Upper lobe of right lung (tissue), 1 donor: Measurements from ENCODE around the gene PDE1C. TPM values are rescaled to one million over a fixed set of nuclear protein-coding genes. Genes with fewer than 3 reads are reported as not detected.
A peak's percentile ranks its signal among the peaks of the same experiment; 100 is the strongest.

ENCODE experiments used
- ATAC-seq: fragments of 200-7000 bp; cut with Tn5 transposase; one replicate; pipeline ENCODE4 v1.9.1; 2020; ENCODE audit warnings: mild to moderate bottlenecking, moderate library complexity
- DNase-seq: peaks from one replicate; pipeline ENCODE4 v3.0.0-alpha.2; 2020
- H3K27ac ChIP-seq: fragments of 200-600 bp; one replicate; pipeline ENCODE4 v1.8.0; 2022
- H3K27me3 ChIP-seq: fragments of 200-600 bp; one replicate; pipeline ENCODE4 v1.8.0; 2022; ENCODE audit warnings: mild to moderate bottlenecking
- H3K36me3 ChIP-seq: fragments of 200-600 bp; one replicate; pipeline ENCODE4 v1.8.0; 2022
- H3K4me1 ChIP-seq: fragments of 200-600 bp; one replicate; pipeline ENCODE4 v1.8.0; 2022
- H3K4me3 ChIP-seq: fragments of 200-600 bp; one replicate; pipeline ENCODE4 v1.8.0; 2022; ENCODE audit warnings: mild to moderate bottlenecking
- H3K9me3 ChIP-seq: fragments of 200-600 bp; one replicate; pipeline ENCODE4 v1.8.0; 2022
- intact Hi-C: fragments of 100-400 bp; cut with DNase I; formaldehyde crosslinking; loops from one replicate; pipeline ENCODE4 v1.11.0; 2022
- total RNA-seq: library from RNA; stranded (reverse); fragmentation: NEBNext Ultra II Directional; extraction: Animal tissue kit (Norgen Biotek cat#: 25700); gene quantifications from one replicate; pipeline ENCODE4 v1.2.1, GENCODE V29; 2021
- TF ChIP-seq, protein P1 (sequence below): fragments of 200-600 bp; IDR thresholded peaks from one replicate; pipeline ENCODE4 v1.8.0; 2022; ENCODE audit warnings: antibody characterized with exemption
- donor health status: DM: no; HTN: yes; CAD: no; lungs with severe emphysema.

PDE1C gene
- total RNA-seq, 1 donor from 2014 or later, result 13.0 TPM

DNA sequence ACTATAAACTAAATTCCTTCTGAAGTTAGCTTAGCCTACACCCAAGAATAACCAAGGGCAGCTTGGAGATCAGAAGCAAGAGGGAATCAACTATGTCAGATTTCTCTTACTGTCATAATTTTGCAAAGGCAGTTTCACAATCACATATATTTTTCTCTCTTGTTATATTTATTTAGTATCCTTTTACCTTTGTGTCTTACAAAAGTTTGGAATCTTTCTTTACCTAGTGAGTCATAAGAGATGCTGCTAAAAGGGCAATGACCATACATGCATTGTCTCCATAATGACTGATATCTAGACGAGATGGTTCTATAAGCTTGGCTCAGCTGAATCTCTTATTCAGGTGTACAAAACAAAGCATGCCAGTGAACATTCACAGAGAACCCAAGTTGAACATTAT, 322.1 kb downstream of the PDE1C start:
- TF ChIP-seq, protein P1, sequence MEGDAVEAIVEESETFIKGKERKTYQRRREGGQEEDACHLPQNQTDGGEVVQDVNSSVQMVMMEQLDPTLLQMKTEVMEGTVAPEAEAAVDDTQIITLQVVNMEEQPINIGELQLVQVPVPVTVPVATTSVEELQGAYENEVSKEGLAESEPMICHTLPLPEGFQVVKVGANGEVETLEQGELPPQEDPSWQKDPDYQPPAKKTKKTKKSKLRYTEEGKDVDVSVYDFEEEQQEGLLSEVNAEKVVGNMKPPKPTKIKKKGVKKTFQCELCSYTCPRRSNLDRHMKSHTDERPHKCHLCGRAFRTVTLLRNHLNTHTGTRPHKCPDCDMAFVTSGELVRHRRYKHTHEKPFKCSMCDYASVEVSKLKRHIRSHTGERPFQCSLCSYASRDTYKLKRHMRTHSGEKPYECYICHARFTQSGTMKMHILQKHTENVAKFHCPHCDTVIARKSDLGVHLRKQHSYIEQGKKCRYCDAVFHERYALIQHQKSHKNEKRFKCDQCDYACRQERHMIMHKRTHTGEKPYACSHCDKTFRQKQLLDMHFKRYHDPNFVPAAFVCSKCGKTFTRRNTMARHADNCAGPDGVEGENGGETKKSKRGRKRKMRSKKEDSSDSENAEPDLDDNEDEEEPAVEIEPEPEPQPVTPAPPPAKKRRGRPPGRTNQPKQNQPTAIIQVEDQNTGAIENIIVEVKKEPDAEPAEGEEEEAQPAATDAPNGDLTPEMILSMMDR, result no peak
- no peaks in the 10 kb centered on the region for H3K9me3 ChIP-seq
- ATAC-seq (no peak), DNase-seq (no peak)
- no peaks in the 10 kb centered on the region for H3K4me1 ChIP-seq
- no peaks in the 10 kb centered on the region for H3K36me3 ChIP-seq
- no peaks in the 10 kb centered on the region for H3K27me3 ChIP-seq
- H3K27ac ChIP-seq, result no peak overlapping the region
- intact Hi-C loops, result loop anchor here (10.0 kb wide), 1 partner anchor 457 kb away; no protein-coding TSS in a partner anchor
- no peak overlapping the region for H3K4me3 ChIP-seq

DNA sequence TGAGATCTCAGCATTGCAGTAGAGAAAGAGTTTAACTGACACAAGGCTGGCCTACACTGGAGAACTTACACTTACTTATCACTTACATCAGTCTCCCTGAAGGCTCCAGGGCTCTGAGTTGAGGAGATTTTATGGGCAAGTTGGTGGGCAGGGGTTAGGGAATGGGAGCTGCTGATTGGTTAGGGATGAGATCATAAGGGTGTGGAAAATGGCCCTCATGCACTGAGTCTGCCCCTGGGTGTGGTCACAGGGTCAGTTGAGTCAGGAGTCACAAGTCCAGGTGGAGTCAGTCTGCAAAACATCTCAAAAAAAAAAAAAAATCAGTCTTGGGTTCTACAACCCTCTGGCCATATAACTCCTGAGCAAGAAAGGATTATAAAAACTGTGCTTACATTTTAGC, 322.7 kb downstream of the PDE1C start:
- Histone ChIP-seq H3K27me3 (no peaks in the 10 kb centered on the region), H3K4me3 (no peak overlapping the region), H3K27ac (no peak overlapping the region), H3K36me3 (no peaks in the 10 kb centered on the region), H3K4me1 (no peaks in the 10 kb centered on the region), H3K9me3 (no peaks in the 10 kb centered on the region)
- intact Hi-C loops, result loop anchor here (10.0 kb wide), 1 partner anchor 457 kb away; no protein-coding TSS in a partner anchor
- DNase-seq (no peak), ATAC-seq (no peak)
- TF ChIP-seq, protein P1, result no peak

DNA sequence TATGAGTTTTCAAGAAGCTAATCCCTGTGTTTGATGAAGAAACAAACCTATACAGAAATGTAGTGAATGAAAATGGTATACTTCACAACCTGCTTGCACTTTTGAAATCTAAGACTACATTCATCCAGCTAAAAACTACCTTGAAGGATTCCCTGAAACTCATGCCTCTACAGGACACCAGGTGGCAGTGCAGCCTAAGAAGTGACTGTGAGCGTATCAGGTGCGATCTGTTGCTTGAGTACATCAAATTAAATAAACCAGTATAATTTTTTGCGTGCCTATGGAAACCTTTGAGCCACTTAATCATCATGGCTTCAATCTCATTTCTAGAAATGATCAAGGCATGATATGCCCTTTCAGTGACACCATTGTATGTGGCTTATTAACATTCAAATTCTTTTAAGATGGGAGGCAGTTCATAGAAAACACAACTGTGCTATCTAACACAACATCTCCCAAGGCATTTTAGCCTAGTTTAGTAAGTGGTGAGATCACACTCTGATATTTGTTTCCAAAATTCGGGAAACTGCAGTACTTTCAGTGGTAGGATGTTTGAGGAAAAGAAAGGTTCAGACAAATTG, 325.8 kb downstream of the PDE1C start:
- peak; percentile 86 for ATAC-seq
- TF ChIP-seq, protein P1, result peak; percentile 86
- DNase-seq, result no peak
- H3K36me3 ChIP-seq, result no peaks in the 10 kb centered on the region
- H3K9me3 ChIP-seq, result no peaks in the 10 kb centered on the region
- H3K27ac ChIP-seq, result no peak overlapping the region
- no peaks in the 10 kb centered on the region for H3K27me3 ChIP-seq
- intact Hi-C loops, result loop anchor here (10.0 kb wide), 1 partner anchor 460 kb away; no protein-coding TSS in a partner anchor
- H3K4me1 ChIP-seq, result no peaks in the 10 kb centered on the region
- H3K4me3 ChIP-seq, result no peak overlapping the region

DNA sequence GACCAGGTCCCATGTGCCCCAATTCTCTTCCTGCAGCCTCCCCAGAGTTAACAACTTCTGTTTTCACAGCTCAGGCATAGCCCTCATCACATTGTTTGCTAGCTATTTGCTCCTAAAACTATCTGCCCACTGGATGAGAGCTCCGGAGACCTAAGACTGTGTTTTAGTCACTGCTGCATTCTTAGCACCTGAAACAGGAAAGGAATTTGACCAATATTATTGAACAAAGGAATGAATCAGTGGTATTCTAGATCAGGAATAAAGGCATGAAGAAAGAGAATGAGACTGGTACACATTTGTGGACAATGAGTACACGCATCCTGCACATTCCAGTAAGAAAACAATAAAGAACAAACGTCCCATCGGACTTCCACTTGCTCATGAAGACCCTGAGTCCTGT, 328.4 kb downstream of the PDE1C start:
- DNase-seq (no peak), ATAC-seq (no peak)
- Histone ChIP-seq H3K27ac (no peak overlapping the region), H3K9me3 (no peaks in the 10 kb centered on the region), H3K4me1 (no peaks in the 10 kb centered on the region), H3K36me3 (no peaks in the 10 kb centered on the region), H3K4me3 (no peak overlapping the region), H3K27me3 (no peaks in the 10 kb centered on the region)
- intact Hi-C loops, result loop anchor here (10.0 kb wide), 1 partner anchor 463 kb away; no protein-coding TSS in a partner anchor
- TF ChIP-seq, protein P1, result no peak

DNA sequence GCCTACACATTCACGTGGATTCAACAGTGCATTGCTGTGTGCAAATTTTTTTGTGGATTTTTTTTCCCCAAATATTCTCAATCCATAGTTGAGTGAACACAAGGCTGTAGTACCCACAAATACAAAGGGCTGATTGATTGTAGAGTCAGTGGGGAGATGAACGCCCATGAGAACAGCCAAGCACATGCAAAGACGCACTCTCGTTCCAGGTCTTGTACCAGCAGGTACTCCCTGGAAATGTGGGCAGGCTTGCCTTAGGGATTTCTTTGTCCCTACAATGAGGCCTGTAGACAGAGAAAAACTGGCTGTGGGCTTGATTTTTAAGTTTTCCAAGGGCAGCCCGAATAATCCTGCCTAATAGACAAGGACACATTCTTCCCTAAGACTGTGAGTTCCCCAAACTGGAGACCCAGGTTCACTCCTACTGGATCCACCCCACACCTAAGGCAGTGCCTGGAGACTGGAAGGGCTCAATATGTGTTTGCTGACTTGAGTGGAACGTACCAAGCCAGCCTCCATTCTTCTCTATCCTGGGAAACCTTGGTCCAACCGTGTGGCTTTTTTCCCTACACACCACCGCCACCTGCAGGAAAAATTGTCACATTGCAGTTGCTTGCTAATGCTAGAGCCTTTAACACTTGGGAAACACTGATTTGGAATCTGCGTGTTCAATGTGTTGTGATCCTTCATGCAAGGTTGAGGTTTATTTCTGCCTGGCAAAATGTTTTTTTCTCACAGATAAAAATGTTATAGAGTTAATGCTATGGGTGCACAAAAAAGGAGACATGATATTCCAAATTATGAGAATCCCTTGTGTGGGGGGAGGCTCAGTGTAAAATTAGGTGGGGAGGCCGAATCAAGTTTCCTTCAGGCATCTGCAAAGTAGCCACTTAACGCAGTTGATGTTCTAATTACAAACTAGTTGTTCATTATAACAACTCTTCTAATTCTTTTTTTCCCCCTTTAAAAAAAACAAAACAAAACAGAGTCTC, 333.9 kb downstream of the PDE1C start:
- no peaks in the 10 kb centered on the region for H3K27me3 ChIP-seq
- H3K27ac ChIP-seq, result no peak overlapping the region
- TF ChIP-seq, protein P1, result peak; percentile 87
- ATAC-seq (peak; percentile 93), DNase-seq (no peak)
- intact Hi-C loops, result loop anchor here (10.0 kb wide), 1 partner anchor 291 kb away; no protein-coding TSS in a partner anchor
- no peaks in the 10 kb centered on the region for H3K4me1 ChIP-seq
- H3K4me3 ChIP-seq, result no peak overlapping the region
- no peaks in the 10 kb centered on the region for H3K36me3 ChIP-seq
- H3K9me3 ChIP-seq, result no peaks in the 10 kb centered on the region
